Cerebellar cortex (tissue), 1 donor: ENCODE results near the gene ZBED4.

Experiments
- DNase-seq: peaks from one replicate; pipeline ENCODE4 v3.0.0-alpha.2; 2015; ENCODE audit warnings: low spot score

ZBED4 gene

GRCh38 chr22:49825944-49826602 lies 27.6 kb upstream of the ZBED4 start:
- DNase-seq: no peak

- peak; percentile 41 for DNase-seq
Measured at GRCh38 chr22:49826603-49827270, 26.9 kb upstream of the ZBED4 start.

- DNase-seq: no peak
Measured at GRCh38 chr22:49827271-49827852, 26.3 kb upstream of the ZBED4 start.

GRCh38 chr22:49827853-49828598 lies 25.6 kb upstream of the ZBED4 start, which contains the start of gene BRD1:
Gene BRD1 (minus strand): TSS chr22:49827873. CDS start chr22:49824317, 3,556 bp downstream.
- DNase-seq: peak; percentile 52

GRCh38 chr22:49828599-49828965 lies 25.1 kb upstream of the ZBED4 start:
- no peak for DNase-seq

GRCh38 chr22:49829044-49829853 lies 24.4 kb upstream of the ZBED4 start:
- DNase-seq: no peak

- no peak for DNase-seq
Measured at GRCh38 chr22:49833340-49834007, 20.2 kb upstream of the ZBED4 start.

GRCh38 chr22:49838771-49839717 lies 14.6 kb upstream of the ZBED4 start:
- DNase-seq: no peak

GRCh38 chr22:49845241-49845640 lies 8.4 kb upstream of the ZBED4 start:
- no peak for DNase-seq

GRCh38 chr22:49845666-49846459 lies 7.8 kb upstream of the ZBED4 start:
- no peak for DNase-seq

GRCh38 chr22:49847751-49848689 lies 5.6 kb upstream of the ZBED4 start:
- DNase-seq: no peak

- DNase-seq: no peak
Measured at GRCh38 chr22:49848690-49849160, 4.9 kb upstream of the ZBED4 start.

GRCh38 chr22:49849161-49850020 lies 4.3 kb upstream of the ZBED4 start:
- DNase-seq: no peak

- DNase-seq: no peak
Measured at GRCh38 chr22:49850021-49850911, 3.4 kb upstream of the ZBED4 start.

- no peak for DNase-seq
Measured at GRCh38 chr22:49850959-49851802, 2.5 kb upstream of the ZBED4 start.
